Measurements from ENCODE around the gene AGER. TPM values are rescaled to one million over a fixed set of nuclear protein-coding genes. Genes with fewer than 3 reads are reported as not detected.
"Not testable (repeated sequence)": the region's sequence is repeated elsewhere in the genome, so short reads cannot be mapped to it uniquely, and the experiment has no call there.

AGER gene
- polyA plus RNA-seq, 1 donor = 8.0 TPM

- DNase-seq (ENCODE audit: low read depth) = no peak
Observed at GRCh38 chr6:32200711-32201475, 16.8 kb upstream of the AGER start.

GRCh38 chr6:32198866-32199265 is 14.8 kb upstream of the AGER start:
- no peak for DNase-seq (ENCODE audit: low read depth)

- no peak for DNase-seq (ENCODE audit: low read depth)
Observed at GRCh38 chr6:32198345-32198696, 14.3 kb upstream of the AGER start.

DNA sequence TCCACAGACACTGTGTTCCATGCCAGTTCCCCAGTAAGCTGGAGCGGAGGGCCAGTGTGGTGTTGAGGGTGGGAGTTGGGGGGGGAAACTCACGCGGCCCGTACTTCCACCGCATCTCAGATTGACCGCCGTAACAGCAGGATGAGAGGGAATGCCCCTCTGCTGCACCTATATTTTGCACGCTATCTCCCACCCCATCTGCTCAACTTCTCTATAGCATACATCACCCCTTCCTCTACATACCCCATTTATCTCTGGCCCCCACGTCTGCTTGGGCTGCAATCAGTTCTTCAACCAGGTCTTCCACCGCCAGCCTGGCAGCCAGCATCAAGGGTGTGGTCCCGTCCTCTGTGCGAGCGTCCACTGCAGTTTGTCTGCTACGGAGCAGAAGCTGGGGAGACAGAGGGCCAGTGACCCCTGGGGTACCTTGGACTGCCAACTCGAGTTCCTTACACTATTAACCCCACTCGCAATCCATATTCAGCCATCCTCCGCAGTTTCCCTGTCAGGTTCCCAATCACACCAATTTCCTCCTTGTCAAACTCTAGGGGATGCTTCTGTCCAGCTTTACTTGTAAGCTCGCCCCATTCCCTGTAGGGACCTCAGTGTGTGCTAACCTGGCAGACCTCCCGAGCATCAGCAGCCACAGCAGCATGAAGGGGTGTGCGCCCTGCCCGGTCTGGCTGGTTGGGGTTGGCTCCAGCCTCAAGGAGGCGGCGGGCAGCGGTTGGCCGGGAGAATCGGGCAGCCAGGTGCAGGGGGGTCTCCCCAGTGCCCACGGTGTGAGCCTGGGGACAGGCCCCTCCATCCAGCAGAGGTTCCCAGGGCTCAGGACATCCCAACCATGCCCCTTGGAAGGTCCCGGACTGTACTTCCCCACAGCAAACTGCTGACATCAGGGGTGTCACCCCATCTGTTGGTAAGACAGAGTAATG is 12.9 kb upstream of the AGER start:
- no peak for DNase-seq (ENCODE audit: low read depth)

DNA sequence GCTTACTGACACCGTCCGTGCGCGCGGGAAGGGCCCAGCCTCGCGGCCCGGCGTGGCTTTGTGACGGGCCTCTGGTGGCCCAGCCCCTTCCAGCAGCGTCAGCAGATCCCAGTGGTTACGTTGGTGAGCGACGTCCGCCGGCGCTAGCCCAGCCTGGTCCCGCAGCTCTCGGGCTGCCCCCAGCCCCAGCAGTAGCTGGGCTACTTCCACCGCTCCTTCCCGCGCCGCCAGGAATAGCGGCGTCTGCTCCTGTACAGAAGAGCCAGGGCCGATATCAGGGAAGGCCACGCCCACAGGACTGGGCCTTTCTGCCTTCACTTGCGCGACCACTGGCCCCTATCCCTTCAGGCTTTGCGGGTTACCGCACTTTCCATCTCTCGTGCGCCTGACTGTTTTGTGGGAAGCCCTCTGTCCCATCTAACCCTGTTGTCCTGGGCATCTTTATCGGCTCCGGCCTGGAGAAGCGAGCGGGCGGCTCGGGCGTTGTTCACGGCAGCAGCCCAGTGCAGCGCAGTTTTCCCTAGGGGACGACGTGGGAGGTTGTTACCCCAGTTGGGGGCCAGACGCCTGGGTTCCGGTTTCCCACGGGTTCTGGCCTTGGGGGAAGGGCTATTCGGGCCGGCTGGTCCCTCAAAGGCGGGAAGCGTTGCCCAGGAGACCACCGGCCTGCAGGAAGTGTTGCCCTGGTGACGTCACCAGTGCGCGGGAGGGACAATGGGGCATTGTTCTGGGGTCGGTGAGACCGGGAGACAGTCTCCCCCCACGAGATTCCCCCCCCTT is 12.0 kb upstream of the AGER start:
- DNase-seq (ENCODE audit: low read depth) = no peak

DNA sequence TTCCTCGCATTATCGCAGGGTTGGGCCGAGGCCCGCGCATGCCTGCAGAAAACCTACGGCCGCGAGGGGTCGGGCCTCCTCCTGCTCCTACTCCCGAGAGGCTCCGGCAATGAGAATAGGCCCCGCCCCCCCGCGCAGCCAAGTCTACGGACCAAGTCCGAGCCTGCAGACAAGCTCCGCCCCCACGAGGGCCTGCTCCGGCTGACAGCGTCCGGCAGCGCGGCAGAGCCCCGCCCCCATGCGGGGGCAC is 11.5 kb upstream of the AGER start:
- DNase-seq (ENCODE audit: low read depth) = peak; percentile 98

GRCh38 chr6:32194825-32195651 is 11.0 kb upstream of the AGER start:
- DNase-seq (ENCODE audit: low read depth) = no peak

DNA sequence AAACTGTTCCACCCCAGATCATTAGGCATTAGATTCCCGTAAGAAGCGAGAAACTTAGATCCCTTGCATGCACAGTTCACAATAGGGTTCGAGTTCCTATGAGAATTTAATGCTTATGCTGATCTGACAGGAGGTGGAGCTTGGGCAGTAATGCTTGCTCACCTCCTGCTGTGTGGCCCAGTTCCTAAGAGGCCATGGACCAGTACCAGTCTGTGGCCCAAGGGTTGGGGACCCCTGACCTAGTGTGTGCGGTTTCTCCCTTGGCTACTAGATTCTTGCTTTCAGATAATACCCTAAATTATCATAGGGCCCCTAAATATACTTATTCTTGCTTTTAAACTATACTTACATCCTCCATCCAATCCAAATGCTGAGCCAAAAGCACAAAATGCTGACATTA is 10.3 kb upstream of the AGER start:
- DNase-seq (ENCODE audit: low read depth) = no peak

DNA sequence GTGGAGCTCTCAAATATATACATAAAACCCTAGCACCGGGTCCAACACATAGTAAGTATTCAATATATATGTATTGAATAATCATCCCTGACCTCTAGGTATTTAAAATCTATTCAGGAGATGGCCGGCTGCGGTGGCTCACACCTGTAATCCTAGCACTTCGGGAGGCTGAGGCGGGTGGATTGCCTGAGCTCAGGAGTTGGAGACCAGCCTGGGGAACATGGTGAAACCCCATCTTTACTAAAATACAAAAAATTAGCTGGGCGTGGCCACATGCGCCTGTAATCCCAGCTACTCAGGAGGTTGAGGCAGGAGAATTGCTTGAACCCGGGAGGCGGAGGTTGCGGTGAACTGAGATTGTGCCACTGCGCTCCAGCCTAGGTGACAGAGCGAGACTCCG is 9.0 kb upstream of the AGER start:
- not testable (repeated sequence) for DNase-seq (ENCODE audit: low read depth)

DNA sequence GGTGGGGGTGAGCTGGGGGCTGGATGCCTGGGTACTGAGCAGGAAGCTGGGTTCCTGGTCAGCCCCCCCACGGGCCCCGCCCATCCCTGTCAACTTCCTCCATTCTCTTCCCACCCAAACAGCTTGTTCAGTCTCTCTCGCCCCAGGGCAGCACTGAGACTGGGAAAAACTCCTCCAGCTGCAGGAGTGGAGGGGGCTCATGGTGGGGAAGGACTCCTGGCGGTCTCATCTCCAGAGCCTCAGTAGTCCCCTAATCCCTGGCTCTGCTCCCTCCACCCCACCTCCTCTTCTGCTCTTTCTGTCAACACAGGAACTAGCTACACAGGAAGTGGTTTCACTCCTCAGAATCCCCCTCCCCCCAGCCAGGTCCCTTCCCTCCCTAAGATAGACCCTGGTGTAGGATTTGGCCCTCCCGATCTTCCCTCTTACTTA is 8.6 kb upstream of the AGER start, which contains the start of gene GPSM3:
Gene GPSM3, minus strand, starts transcription at position 36 of the 432 bp plus-strand sequence. CDS start 130 bp downstream, outside the sequence.
- no peak for DNase-seq (ENCODE audit: low read depth)

DNA sequence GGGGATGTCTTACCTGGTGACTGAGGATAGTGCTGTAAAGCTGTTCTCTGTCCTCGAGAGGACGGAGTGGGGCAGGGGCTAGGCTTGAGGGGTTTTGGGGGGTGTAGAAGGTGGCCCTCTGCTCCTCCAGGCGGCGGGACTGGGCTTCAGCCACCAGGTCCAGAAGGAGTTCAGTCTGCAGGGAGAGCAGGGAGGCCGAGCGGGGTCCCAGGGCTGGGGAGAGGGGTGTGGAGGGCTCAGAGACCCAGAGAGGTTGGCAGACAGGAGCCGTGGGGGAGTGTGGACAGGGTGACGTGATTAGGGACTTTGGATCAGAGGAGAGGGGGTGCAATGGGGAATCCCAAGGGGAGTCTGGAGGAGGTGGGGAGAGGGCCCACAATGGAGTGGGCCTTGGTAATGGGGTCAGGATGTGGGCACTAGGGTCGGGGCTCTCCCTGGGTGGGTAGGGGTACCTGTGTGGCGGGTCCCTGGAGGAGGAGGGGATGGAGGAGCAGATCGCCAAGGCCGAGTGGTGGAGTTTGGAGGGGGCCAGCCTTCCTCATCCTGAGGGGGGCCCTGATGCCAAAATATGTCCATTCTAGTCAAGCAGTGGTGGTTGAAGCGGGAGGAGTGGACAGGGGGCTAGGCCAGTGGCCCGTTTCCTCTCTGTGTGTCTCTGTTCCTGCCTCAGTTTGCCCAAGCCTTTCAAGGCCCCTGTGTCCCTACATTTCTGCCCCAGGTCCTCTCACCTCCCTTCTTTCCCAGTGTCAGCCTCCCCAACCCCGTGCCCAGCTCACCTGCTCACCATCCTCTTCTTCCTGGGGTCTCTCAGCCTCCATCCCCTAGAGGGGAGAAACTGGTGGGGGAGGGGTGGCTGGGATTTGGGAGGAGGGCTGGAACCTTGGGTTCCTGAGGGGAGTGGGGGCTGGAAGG is 7.9 kb upstream of the AGER start:
- DNase-seq (ENCODE audit: low read depth) = no peak

DNA sequence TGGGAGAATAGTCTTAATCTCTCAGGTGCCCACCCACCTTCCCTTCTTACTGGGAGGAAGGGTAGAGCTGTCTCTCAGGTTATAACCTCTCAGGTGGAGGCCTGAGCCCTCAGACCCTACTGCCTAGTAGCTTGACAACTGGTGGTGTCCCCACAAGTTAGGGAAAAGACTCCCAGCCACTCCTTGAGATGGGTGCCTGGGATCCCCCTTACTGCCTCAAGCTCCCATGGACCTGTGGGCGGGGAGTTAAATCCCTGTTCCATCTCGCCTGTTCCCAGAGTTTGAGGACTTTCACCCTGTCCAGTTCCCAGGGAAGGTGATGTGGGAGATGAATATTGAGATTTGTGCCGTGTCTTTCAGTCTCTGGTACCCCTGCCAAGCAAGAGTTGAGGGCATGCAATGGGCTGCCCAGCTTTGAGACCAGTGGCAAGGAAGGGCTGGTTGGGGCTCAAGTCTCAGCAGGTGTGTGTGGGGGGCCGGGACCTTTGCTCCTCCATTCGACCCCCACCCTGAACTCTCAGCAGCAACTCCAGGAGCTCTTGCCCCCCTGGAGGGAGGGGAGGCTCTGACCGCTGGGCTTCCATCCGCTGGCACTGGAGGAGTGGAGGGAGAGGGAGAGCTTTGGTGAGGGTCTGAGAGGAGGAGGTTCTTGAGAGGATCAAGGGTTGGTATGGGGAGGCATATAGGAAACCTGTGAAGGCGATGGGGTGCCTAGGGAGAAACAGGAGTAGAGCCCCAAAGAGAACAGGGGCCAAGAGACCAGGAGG is 7.0 kb upstream of the AGER start:
- DNase-seq (ENCODE audit: low read depth) = no peak

DNA sequence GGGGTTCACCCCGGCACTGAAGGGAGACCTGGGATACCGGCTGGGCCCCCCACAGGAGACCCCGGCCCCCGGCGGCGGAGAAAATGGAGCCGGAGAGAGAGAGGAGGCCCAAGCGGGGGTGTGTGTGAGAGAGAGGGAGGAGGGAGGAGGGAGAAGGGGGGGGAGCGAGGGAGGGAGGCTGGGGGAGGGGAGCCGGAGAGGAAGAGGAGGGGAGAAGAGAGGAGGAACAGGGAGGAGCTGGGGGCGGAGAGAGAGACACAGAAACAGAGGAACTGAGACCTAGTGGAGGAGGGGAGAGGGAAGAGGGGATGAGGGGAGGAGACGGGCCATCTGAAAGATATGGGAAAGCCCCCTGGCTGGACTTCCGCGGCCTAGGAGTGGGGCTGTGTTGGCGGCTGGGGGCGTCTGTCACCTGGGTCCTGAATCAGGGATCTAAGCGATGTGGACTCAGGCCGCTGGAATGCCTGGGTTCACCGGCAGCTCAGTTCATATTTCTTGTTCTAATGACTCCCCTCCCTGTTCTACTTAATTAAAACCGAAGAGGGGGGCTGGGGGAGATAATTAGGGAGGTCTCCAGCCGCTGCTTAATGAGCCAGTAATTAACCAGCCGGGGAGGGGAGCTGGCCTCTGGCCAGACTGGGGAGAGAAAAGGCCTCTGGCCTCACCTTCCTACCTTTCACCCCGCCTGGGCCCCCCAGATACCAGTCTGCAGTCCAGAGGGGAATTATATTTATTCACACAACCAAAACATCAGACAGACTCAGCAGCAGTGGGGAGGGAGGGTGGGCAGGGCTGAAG is 6.2 kb upstream of the AGER start, which contains the start of gene PBX2:
Gene PBX2, minus strand, starts transcription at position 149 of the 798 bp plus-strand sequence. CDS start 287 bp downstream, outside the sequence.
- peak; percentile 87 for DNase-seq (ENCODE audit: low read depth)

GRCh38 chr6:32189742-32190053 is 5.6 kb upstream of the AGER start:
- DNase-seq (ENCODE audit: low read depth) = no peak

- DNase-seq (ENCODE audit: low read depth) = no peak
Observed at GRCh38 chr6:32189069-32189741, 5.2 kb upstream of the AGER start.

- DNase-seq (ENCODE audit: low read depth) = no peak
Observed at GRCh38 chr6:32188381-32189068, 4.5 kb upstream of the AGER start.

GRCh38 chr6:32187725-32188380 is 3.8 kb upstream of the AGER start:
- not testable (repeated sequence) for DNase-seq (ENCODE audit: low read depth)

Data from forelimb muscle (tissue), 1 donor.